Measurements from ENCODE around the gene UBXN11. TPM values are rescaled to one million over a fixed set of nuclear protein-coding genes. Genes with fewer than 3 reads are reported as not detected.

Gene UBXN11
- total RNA-seq, 1 donor from 2014 or later, result 7.8 TPM

DNA sequence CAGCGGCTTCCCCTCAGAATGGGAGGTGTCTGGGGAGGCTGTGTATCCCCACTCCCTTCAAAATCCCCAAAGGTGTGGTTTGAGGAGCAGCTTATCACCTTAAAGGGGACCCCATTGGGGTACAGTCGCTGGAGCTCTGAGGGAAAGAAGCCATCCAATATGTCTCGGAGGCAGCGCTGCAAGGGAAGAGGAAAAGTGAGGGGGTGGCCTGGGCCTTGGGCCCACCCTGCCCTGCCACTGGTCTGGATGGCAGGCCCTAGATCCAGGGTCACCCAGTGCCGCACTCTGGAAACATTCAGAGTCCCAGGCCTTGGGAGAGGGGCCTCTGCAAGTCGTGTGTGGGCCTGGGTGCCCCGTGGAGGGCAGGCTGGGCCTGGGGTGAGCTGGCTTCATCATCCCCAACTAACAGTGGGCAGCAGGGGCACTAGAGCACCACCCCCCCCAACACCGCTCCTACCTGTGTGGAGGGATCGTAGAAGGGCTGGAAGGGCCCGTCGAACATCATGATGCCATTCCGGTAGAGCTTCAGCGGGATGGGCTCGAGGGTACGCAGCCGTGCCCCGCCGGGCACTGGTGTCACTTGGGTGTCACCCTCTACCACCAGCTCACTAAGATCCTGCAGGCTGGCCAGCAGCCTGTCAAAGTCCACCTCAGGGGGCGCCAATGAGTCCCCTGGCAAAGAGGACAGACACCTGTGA is 20.9 kb downstream of the UBXN11 start:
- DNase-seq, result no peak

GRCh38 chr1:26284597-26285347 is 21.7 kb downstream of the UBXN11 start:
- peak; percentile 41 for DNase-seq

DNA sequence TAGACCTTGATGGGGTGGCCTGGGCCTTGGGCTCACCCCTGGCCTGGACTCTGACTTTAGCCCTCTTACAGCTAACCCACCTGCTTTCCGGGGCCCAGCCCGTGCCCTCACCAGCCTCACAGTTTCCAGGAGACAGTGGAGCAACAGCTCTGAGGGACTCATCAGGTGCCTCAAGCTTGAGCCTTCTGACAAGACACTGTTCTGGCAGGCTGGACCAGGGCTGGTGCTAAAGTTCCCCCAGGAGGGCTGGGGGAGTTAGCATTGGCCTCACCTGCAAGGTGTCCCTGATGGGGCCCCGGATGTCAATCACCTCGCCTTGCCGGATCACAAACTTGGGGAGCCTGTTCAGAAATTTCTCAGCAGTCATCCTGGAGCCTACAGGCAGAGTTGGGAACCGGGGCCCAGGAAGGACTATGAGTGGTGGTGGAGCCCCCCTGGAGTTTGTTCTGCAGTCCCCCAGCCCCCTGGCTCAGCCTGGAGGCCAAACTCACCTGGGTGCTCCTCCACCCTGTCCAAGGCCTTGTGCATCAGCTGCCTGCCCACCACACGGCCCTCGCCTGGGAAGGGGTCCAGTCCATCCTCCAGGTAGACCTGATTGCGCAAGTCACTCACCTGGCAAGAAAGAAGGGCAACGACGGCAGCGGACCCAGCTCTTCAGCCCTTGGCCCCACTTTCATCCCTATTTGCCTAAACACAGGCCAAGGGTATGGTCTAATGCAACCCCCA is 22.4 kb downstream of the UBXN11 start:
- no peak for DNase-seq

GRCh38 chr1:26283279-26283853 is 23.1 kb downstream of the UBXN11 start:
- no peak for DNase-seq

GRCh38 chr1:26282401-26282918 is 24.0 kb downstream of the UBXN11 start:
- DNase-seq, result no peak

- peak; percentile 92 for DNase-seq
Observed at GRCh38 chr1:26281971-26282370, 24.5 kb downstream of the UBXN11 start.

GRCh38 chr1:26281091-26281958 is 25.1 kb downstream of the UBXN11 start:
- no peak for DNase-seq

DNA sequence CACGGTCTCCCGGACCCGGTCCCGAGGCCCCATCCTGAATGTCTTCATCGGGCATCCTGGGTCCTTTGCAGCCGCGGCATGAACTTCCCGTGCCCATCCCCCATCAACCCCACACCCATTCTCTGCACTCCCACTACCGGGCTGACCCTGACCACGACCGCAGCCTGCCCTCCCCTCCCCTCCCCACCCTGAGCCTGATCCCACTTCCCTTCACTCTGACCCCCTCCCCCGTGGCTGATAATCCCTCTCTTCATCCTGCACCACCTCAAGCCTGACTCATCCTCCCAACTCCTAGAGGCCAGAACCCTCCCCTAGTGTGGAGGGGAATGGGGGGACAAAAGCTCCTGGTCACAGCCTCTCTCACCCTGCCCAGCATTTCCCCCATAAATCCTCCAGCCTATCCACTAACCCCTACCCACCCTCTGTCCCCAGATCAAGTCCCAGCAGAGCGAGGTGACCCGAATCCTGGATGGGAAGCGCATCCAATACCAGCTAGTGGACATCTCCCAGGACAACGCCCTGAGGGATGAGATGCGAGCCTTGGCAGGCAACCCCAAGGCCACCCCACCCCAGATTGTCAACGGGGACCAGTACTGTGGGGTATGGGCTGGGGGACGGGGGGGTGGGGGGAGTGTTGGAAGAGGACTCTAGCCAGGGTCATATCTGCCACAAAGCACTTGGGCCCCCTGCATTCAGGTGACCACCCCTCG is 25.9 kb downstream of the UBXN11 start:
- DNase-seq, result no peak

- peak; percentile 94 for DNase-seq
Observed at GRCh38 chr1:26279456-26280332, 26.7 kb downstream of the UBXN11 start, which contains the start of gene SH3BGRL3. TSS of gene SH3BGRL3 (plus strand) at chr1:26280086. CDS start at chr1:26280156, 70 bp downstream.

DNA sequence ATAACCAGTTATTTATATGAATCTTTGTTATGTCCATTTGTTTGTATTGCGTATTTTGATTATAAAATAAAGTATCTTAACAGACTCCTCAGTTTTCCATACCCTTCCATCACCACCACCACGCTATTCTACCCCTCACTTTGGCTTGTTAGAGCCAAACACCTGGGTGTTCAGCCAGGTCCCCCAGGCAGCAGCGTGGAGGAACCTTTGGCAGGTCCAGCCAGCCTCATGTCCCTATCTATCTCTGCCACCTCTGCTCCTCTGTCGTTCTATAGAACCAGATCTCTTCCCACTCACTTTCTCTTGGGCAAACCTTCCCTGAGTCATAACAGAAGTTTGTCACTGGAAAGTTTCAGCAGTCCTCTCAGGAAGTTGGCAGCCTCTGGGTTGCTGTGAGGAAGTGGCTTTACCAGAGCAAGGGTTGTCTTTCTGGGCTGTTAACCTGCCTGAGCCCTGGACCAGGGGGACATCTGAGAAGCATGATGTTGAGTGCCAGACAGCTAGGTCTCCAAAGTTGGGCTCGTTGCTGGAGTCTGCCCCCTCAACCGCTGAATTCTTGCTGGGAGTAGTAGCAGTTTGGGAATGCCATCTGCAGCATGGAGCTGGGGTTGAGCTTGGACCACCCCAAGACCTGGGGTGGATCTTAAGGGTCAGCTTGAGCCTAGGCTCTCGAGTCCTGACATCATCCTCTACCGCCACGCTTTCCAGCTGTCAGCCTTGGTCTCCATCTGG is 27.5 kb downstream of the UBXN11 start:
- DNase-seq, result peak; percentile 35

DNA sequence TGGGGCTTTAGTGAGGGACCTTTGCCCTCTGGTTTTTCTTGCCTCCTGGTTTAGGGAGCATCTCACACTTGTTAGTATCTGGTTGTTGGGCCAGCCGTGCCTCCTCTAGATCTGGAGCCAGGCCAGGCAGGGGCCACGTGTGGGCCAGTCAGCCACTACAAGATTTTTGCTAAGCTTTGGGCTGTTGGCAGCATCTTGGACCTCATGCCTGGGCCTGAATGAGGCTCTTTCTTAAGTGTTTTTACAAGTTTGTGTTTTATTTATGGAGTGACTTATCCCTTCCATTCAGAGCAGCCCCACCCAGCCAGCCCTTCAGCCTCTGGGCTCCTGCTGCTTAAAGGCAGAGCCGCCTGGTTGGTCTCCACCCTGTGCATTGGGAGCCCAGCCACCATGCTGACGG is 28.1 kb downstream of the UBXN11 start:
- DNase-seq, result peak; percentile 68

DNA sequence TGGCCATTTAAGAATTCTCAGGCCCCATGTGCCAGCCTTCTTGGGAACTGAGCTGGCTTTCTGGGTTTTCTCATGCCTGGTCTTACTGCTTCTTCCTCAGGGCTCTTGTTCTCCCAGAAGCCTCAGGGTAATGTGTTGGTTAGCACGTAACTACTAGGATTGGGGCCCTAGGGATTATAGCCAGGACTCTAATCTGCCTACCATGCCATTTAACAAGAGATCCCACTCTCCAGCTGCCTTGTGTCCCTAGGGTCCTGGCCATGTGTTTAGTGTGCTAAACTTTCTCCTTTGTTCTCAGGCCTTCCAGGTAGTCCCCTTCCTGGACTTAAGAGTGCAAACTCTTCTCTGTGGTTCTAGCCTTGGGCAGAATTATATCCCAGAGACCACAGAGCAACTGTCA is 28.7 kb downstream of the UBXN11 start:
- DNase-seq, result no peak

DNA sequence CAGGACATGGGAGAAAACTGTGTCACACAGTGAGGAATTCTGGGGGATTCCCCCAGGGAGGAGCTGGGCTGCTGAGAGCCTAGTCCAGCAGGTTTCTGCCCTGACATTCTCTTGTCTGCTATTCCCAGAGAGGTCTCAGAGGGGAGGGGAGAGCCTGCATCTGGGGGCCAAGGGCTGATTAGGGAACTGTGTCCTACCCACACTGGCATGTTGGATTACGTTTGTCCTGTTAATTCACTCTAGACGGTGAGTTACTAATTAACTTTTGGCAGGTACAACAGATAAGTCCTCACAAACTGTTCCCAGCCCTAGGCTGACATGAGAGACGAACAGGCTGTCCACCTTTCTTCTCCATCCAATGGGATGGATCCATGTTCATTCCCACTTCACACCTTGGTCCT is 29.2 kb downstream of the UBXN11 start:
- no peak for DNase-seq

- DNase-seq, result no peak
Observed at GRCh38 chr1:26276432-26276838, 30.0 kb downstream of the UBXN11 start.

- DNase-seq, result peak; percentile 91
Observed at GRCh38 chr1:26275580-26276431, 30.6 kb downstream of the UBXN11 start.

- DNase-seq, result no peak
Observed at GRCh38 chr1:26274801-26275425, 31.5 kb downstream of the UBXN11 start.

DNA sequence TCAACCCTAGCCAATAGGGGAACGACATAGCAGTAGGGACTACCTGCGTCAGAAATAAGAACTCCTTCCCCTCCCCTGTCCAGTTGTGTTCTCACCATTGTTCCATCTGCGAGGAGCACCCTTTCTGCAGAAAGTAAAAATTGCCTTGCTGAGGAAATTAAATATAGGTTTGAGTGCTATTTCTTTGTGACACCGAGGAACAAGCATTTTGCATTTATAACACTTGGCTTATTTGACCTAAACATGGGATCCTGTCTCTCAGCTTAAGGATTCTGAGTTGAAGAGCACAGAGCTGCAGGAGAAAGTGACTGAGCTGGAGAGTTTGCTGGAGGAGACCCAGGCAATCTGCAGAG is 37.3 kb downstream of the UBXN11 start:
- no peak for DNase-seq
